Trophoblast cell (in vitro differentiated cells and primary cell): ENCODE data around the gene MTA3.
A peak's percentile ranks its signal among the peaks of the same experiment; 100 is the strongest.

Experiments
- DNase-seq, 2 donors: peaks; one replicate each; pipeline ENCODE4 v3.0.0-alpha.2; 2016
- H2AFZ ChIP-seq: 2 replicates; pipeline ENCODE4 v1.6.1; 2013; ENCODE audit warnings: low read length, moderate library complexity, mild to moderate bottlenecking; ENCODE audit not compliant: insufficient read depth, poor library complexity
- H2AK5ac ChIP-seq: 2 replicates; pipeline ENCODE4 v1.6.1; 2013; ENCODE audit warnings: mild to moderate bottlenecking, low read length
- H2BK120ac ChIP-seq: 2 replicates; pipeline ENCODE4 v1.6.1; 2013; ENCODE audit warnings: low read length, mild to moderate bottlenecking, moderate library complexity; ENCODE audit not compliant: insufficient read depth, poor library complexity
- H2BK12ac ChIP-seq: 2 replicates; pipeline ENCODE4 v1.6.1; 2013; ENCODE audit warnings: mild to moderate bottlenecking, low read length, moderate library complexity
- H2BK5ac ChIP-seq: 2 replicates; pipeline ENCODE4 v1.6.1; 2013; ENCODE audit warnings: low read length, low read depth, moderate library complexity, mild to moderate bottlenecking; ENCODE audit not compliant: poor library complexity
- H3K14ac ChIP-seq: 2 replicates; pipeline ENCODE4 v1.6.1; 2013; ENCODE audit warnings: mild to moderate bottlenecking, low read length
- H3K18ac ChIP-seq: 2 replicates; pipeline ENCODE4 v1.6.1; 2013; ENCODE audit warnings: mild to moderate bottlenecking, low read length
- H3K23ac ChIP-seq: 2 replicates; pipeline ENCODE4 v1.6.1; 2013; ENCODE audit warnings: low read length
- H3K27ac ChIP-seq: 2 replicates; pipeline ENCODE4 v1.5.1; 2013; ENCODE audit warnings: low read depth, mild to moderate bottlenecking, inconsistent platforms, low read length, moderate library complexity
- H3K27me3 ChIP-seq: 2 replicates; pipeline ENCODE4 v1.6.1; 2013; ENCODE audit warnings: inconsistent platforms, mild to moderate bottlenecking, low read length, moderate library complexity; ENCODE audit not compliant: insufficient read depth
- H3K36me3 ChIP-seq, 2 experiments: 1 replicate in 1 of 2; 2 replicates in 1 of 2; pipeline ENCODE4 v1.6.1; 2013; ENCODE audit warnings: low read length in 2 of 2, mild to moderate bottlenecking in 2 of 2, moderate library complexity in 1 of 2; ENCODE audit not compliant: insufficient read depth in 2 of 2, control insufficient read depth in 1 of 2
- H3K4ac ChIP-seq: 2 replicates; pipeline ENCODE4 v1.6.1; 2013; ENCODE audit warnings: low read depth, mild to moderate bottlenecking, low read length, moderate library complexity
- H3K4me1 ChIP-seq, 2 experiments: 1 replicate in 1 of 2; 2 replicates in 1 of 2; pipeline ENCODE4 v1.6.1; 2013; ENCODE audit warnings: low read length in 2 of 2, mild to moderate bottlenecking in 2 of 2, moderate library complexity in 1 of 2; ENCODE audit not compliant: insufficient read depth in 2 of 2, control insufficient read depth in 1 of 2
- H3K4me2 ChIP-seq: 2 replicates; pipeline ENCODE4 v1.6.1; 2013; ENCODE audit warnings: inconsistent platforms, mild to moderate bottlenecking, low read length, moderate library complexity
- H3K4me3 ChIP-seq: 2 replicates; pipeline ENCODE4 v1.5.1; 2013; ENCODE audit warnings: mild to moderate bottlenecking, low read depth, low read length, inconsistent platforms
- H3K79me1 ChIP-seq: one replicate; pipeline ENCODE4 v1.6.1; 2013; ENCODE audit warnings: low read length
- H3K79me2 ChIP-seq: 2 replicates; pipeline ENCODE4 v1.6.1; 2013; ENCODE audit warnings: low read length, mild to moderate bottlenecking; ENCODE audit not compliant: control insufficient read depth, insufficient read depth, poor library complexity
- H3K9ac ChIP-seq: 2 replicates; pipeline ENCODE4 v1.6.1; 2013; ENCODE audit warnings: mild to moderate bottlenecking, low read length
- H3K9me3 ChIP-seq: 2 replicates; pipeline ENCODE4 v1.6.1; 2013; ENCODE audit warnings: low read depth, mild to moderate bottlenecking, control low read depth, inconsistent platforms, low read length; ENCODE audit not compliant: insufficient read depth
- H4K12ac ChIP-seq: 2 replicates; pipeline ENCODE4 v1.6.1; 2013; ENCODE audit warnings: low read depth, mild to moderate bottlenecking, low read length, moderate library complexity
- H4K8ac ChIP-seq: 2 replicates; pipeline ENCODE4 v1.6.1; 2013; ENCODE audit warnings: low read depth, mild to moderate bottlenecking, low read length, moderate library complexity
- H4K91ac ChIP-seq: one replicate; pipeline ENCODE4 v1.6.1; 2013; ENCODE audit warnings: low read depth, mild to moderate bottlenecking, low read length, moderate library complexity
- WGBS: extraction: QIAGEN DNeasy Blood & Tissue Kit; methylation state at CpG from one replicate; pipeline ENCODE4 v1.1.7; 2013; ENCODE audit warnings: missing lambda C conversion rate; ENCODE audit not compliant: insufficient read length, insufficient coverage; ENCODE audit errors: extremely low coverage; 5-methylcytosine and 5-hydroxymethylcytosine counted together

The MTA3 gene

GRCh38 chr2:42754021-42754775 is 185.8 kb downstream of the MTA3 start:
- H3K27ac ChIP-seq = no peak overlapping the region
- H3K18ac ChIP-seq = no peak overlapping the region
- no peak overlapping the region for H3K23ac ChIP-seq
- H3K4me1 ChIP-seq = peaks cover 9 to 15% of the 10 kb centered on the region in 2 experiments
- no peaks in the 10 kb centered on the region for H3K79me1 ChIP-seq
- H3K4me2 ChIP-seq = no peak overlapping the region
- no peaks in the 10 kb centered on the region for H3K9me3 ChIP-seq
- no peak overlapping the region for H2AFZ ChIP-seq
- no peak overlapping the region for H3K9ac ChIP-seq
- no peak overlapping the region for H4K91ac ChIP-seq
- no peak overlapping the region for H4K12ac ChIP-seq
- no peak overlapping the region for H2BK5ac ChIP-seq
- H3K4ac ChIP-seq = no peak overlapping the region
- no peak for DNase-seq
- H3K79me2 ChIP-seq = no peaks in the 10 kb centered on the region
- no peaks in the 10 kb centered on the region for H3K27me3 ChIP-seq
- no peak overlapping the region for H3K4me3 ChIP-seq
- no peak overlapping the region for H4K8ac ChIP-seq
- no CpG with 5 or more reads among the region's 11 CpGs for WGBS
- no peak overlapping the region for H2BK120ac ChIP-seq
- H2BK12ac ChIP-seq = no peak overlapping the region
- no peak overlapping the region for H3K14ac ChIP-seq
- no peaks in the 10 kb centered on the region for H3K36me3 ChIP-seq
- no peak overlapping the region for H2AK5ac ChIP-seq

DNA sequence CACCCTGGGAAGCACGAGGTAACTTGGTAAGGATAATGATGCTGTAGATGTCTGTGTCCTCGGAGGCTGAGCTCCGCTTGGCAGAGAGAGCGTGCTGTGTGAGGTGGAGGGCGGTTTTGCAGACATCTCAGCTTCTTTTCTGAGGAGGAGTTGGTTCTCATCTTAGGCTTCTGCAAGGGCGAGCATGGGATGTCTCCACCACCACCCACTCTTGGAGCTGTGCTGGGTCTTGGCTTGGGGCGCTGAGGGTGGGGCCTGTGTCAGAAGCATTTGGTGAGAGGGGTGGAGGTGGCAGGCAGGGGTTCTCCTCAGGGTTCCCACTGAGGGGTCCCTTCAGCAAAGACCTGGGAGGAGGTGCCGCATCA is 186.3 kb downstream of the MTA3 start:
- Histone ChIP-seq H3K36me3 (no peaks in the 10 kb centered on the region), H2BK5ac (no peak overlapping the region), H3K4me3 (no peak overlapping the region), H3K79me1 (no peaks in the 10 kb centered on the region), H3K4me1 (peaks cover 9 to 15% of the 10 kb centered on the region in 2 experiments), H3K23ac (no peak overlapping the region), H3K79me2 (no peaks in the 10 kb centered on the region), H2BK120ac (no peak overlapping the region), H3K4ac (no peak overlapping the region), H3K27me3 (no peaks in the 10 kb centered on the region), H4K8ac (no peak overlapping the region), H3K27ac (no peak overlapping the region), H2BK12ac (no peak overlapping the region), H2AFZ (no peak overlapping the region), H3K14ac (no peak overlapping the region), H4K12ac (no peak overlapping the region), H2AK5ac (no peak overlapping the region), H3K4me2 (no peak overlapping the region), H3K9me3 (no peaks in the 10 kb centered on the region), H3K18ac (no peak overlapping the region), H4K91ac (no peak overlapping the region), H3K9ac (no peak overlapping the region)
- no CpG with 5 or more reads among the region's 8 CpGs for WGBS
- no peak for DNase-seq

- Histone ChIP-seq H3K4me2 (no peak overlapping the region), H2AFZ (no peak overlapping the region), H2AK5ac (no peak overlapping the region), H3K27me3 (no peaks in the 10 kb centered on the region), H2BK12ac (no peak overlapping the region), H3K14ac (no peak overlapping the region), H3K36me3 (no peaks in the 10 kb centered on the region), H3K4me3 (no peak overlapping the region), H4K12ac (no peak overlapping the region), H3K4ac (no peak overlapping the region), H3K18ac (no peak overlapping the region), H3K23ac (no peak overlapping the region), H3K9me3 (no peaks in the 10 kb centered on the region), H3K27ac (no peak overlapping the region), H2BK120ac (no peak overlapping the region), H3K79me1 (no peaks in the 10 kb centered on the region), H3K4me1 (peaks cover 9 to 15% of the 10 kb centered on the region in 2 experiments), H3K9ac (no peak overlapping the region), H3K79me2 (no peaks in the 10 kb centered on the region), H2BK5ac (no peak overlapping the region), H4K8ac (no peak overlapping the region), H4K91ac (no peak overlapping the region)
- WGBS = no CpG with 5 or more reads among the region's 14 CpGs
- peak; percentile 5 to 6 for DNase-seq
These were observed 186.9 kb downstream of the MTA3 start for GRCh38 chr2:42755191-42755880.

DNA sequence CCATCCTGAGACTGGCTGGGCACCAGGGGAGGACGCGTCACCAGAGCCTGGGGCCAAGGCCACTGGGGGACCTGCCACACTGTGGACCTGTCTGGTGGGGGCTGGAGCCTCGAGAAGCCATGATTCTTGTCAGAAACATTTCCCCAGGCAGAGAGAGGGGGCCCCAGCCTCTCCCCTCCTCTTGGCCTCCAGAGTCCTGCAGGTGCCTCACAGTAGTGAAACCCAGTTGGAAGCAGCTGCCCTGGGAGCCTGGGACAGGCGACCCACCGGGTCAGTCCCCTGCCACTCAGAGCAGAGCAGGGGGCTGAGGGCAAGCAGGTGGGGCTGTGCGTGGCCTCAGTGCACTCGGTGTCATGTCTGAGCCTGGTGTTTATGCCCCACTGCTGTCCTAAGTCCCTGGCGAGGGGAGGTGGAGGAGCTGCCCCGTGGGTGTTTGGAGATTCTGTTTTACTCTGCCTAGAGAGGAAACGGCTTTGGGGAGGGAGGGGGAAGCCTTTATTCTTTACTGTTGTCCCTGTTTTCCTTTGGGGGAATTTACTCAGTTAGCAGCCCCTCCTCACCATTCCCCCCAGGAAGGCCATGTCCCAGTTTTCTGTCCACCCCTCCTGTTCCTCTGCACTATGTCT is 187.8 kb downstream of the MTA3 start:
- Histone ChIP-seq H3K14ac (no peak overlapping the region), H3K27me3 (no peaks in the 10 kb centered on the region), H3K9ac (no peak overlapping the region), H2AK5ac (no peak overlapping the region), H4K8ac (no peak overlapping the region), H3K36me3 (no peaks in the 10 kb centered on the region), H3K27ac (no peak overlapping the region), H3K79me2 (no peaks in the 10 kb centered on the region), H4K91ac (peak overlapping the region; percentile 12), H3K4me1 (peaks cover 9 to 15% of the 10 kb centered on the region in 2 experiments), H3K4me3 (no peak overlapping the region), H3K4ac (no peak overlapping the region), H3K23ac (no peak overlapping the region), H4K12ac (no peak overlapping the region), H2BK12ac (no peak overlapping the region), H2AFZ (no peak overlapping the region), H3K4me2 (no peak overlapping the region), H2BK5ac (no peak overlapping the region), H3K79me1 (no peaks in the 10 kb centered on the region), H3K18ac (no peak overlapping the region), H2BK120ac (no peak overlapping the region), H3K9me3 (no peaks in the 10 kb centered on the region)
- DNase-seq = no peak
- no CpG with 5 or more reads among the region's 10 CpGs for WGBS
